CD14-positive monocyte (primary cell): ENCODE results near the gene MRPL34. TPM values are rescaled to one million over a fixed set of nuclear protein-coding genes. Genes with fewer than 3 reads are reported as not detected.

Source experiments
- DNase-seq, 3 donors: peaks; one replicate each; pipeline ENCODE4 v3.0.0-alpha.2; 2011 to 2022
- H2AFZ ChIP-seq: 2 replicates; pipeline ENCODE4 v1.6.0; 2012; ENCODE audit warnings: mild to moderate bottlenecking, low read depth, low read length, inconsistent platforms; ENCODE audit not compliant: insufficient read depth, poor library complexity, severe bottlenecking
- H3K27ac ChIP-seq, 2 donors: 1 replicate in 1 of 2; 2 replicates in 1 of 2; pipeline ENCODE4 v1.5.1; 2012 to 2013; ENCODE audit warnings: low read length in 2 of 2, control low read depth in 1 of 2, inconsistent platforms in 1 of 2, low read depth in 1 of 2, mild to moderate bottlenecking in 1 of 2
- H3K27me3 ChIP-seq, 2 donors: one replicate each; pipeline versions ENCODE4 v1.6.0 to v1.6.1; 2011 to 2013; ENCODE audit warnings: low read length in 2 of 2; ENCODE audit not compliant: control insufficient read depth in 2 of 2, insufficient read depth in 2 of 2
- H3K36me3 ChIP-seq, 2 donors: replicated peaks in 1 of 2; 1 replicate in 1 of 2; 2 replicates in 1 of 2; pipeline versions ENCODE4 v1.5.1 to v1.6.1; 2012 to 2013; ENCODE audit warnings: low read length in 2 of 2, control low read depth in 1 of 2, inconsistent platforms in 1 of 2, mild to moderate bottlenecking in 1 of 2; ENCODE audit not compliant: insufficient read depth in 2 of 2, control insufficient read depth in 1 of 2
- H3K4me1 ChIP-seq, 2 donors: 1 replicate in 1 of 2; 2 replicates in 1 of 2; pipeline versions ENCODE4 v1.5.1 to v1.6.1; 2012 to 2013; ENCODE audit warnings: low read length in 2 of 2, control low read depth in 1 of 2, inconsistent platforms in 1 of 2, mild to moderate bottlenecking in 1 of 2, moderate library complexity in 1 of 2; ENCODE audit not compliant: insufficient read depth in 2 of 2, control insufficient read depth in 1 of 2
- H3K4me2 ChIP-seq: replicated peaks from 2 replicates; pipeline ENCODE3; 2012; ENCODE audit warnings: low read length, moderate library complexity, mild to moderate bottlenecking; ENCODE audit not compliant: poor library complexity, severe bottlenecking; ENCODE audit errors: extremely low read depth
- H3K4me3 ChIP-seq, 3 experiments: fragments of 200-600 bp in 1 of 3; sonication (generic) in 1 of 3; replicated peaks in 1 of 3; 1 replicate in 2 of 3; 2 replicates in 1 of 3; pipeline ENCODE4 v1.5.1; 2011 to 2013; ENCODE audit warnings: low read length in 3 of 3, mild to moderate bottlenecking in 3 of 3, control low read depth in 2 of 3, low read depth in 2 of 3, inconsistent platforms in 1 of 3, moderate library complexity in 1 of 3
- H3K79me2 ChIP-seq: 2 replicates; pipeline ENCODE4 v1.6.0; 2012; ENCODE audit warnings: mild to moderate bottlenecking, control low read depth, inconsistent platforms, low read length, moderate library complexity; ENCODE audit not compliant: insufficient read depth
- H3K9ac ChIP-seq: 2 replicates; pipeline ENCODE4 v1.6.0; 2017; ENCODE audit warnings: low read length, mild to moderate bottlenecking; ENCODE audit not compliant: insufficient read depth, poor library complexity, severe bottlenecking
- H3K9me3 ChIP-seq, 2 donors: replicated peaks in 1 of 2; 1 replicate in 1 of 2; 2 replicates in 1 of 2; pipeline versions ENCODE4 v1.5.1 to v1.6.1; 2012 to 2013; ENCODE audit warnings: low read length in 2 of 2, control low read depth in 1 of 2; ENCODE audit not compliant: control insufficient read depth in 1 of 2, insufficient read depth in 1 of 2
- H4K20me1 ChIP-seq: 2 replicates; pipeline ENCODE4 v1.6.0; 2012; ENCODE audit warnings: mild to moderate bottlenecking, low read length, control low read depth, moderate library complexity; ENCODE audit not compliant: insufficient read depth
- H3K27ac Mint-ChIP-seq, 7 donors: one replicate each; pipeline ENCODE4 v1.8.0; 2020; ENCODE audit warnings: mild to moderate bottlenecking in 7 of 7, mixed read lengths in 7 of 7, moderate library complexity in 6 of 7, inconsistent platforms in 2 of 7
- H3K27me3 Mint-ChIP-seq, 3 donors: one replicate each; pipeline ENCODE4 v1.8.0; 2021 to 2022; ENCODE audit warnings: low read depth in 3 of 3, mild to moderate bottlenecking in 3 of 3, mixed read lengths in 3 of 3, moderate library complexity in 3 of 3, inconsistent platforms in 1 of 3
- H3K36me3 Mint-ChIP-seq, 2 donors: one replicate each; pipeline ENCODE4 v1.8.0; 2020; ENCODE audit warnings: mixed read lengths in 2 of 2, inconsistent platforms in 1 of 2, mild to moderate bottlenecking in 1 of 2
- H3K4me1 Mint-ChIP-seq: one replicate; pipeline ENCODE4 v1.8.0; 2020; ENCODE audit warnings: mild to moderate bottlenecking, mixed read lengths
- H3K4me3 Mint-ChIP-seq, 2 donors: one replicate each; pipeline ENCODE4 v1.8.0; 2020; ENCODE audit warnings: mild to moderate bottlenecking in 2 of 2, mixed read lengths in 2 of 2, moderate library complexity in 1 of 2
- H3K9me3 Mint-ChIP-seq, 7 donors: one replicate each; pipeline ENCODE4 v1.8.0; 2020 to 2022; ENCODE audit warnings: mixed read lengths in 7 of 7, mild to moderate bottlenecking in 6 of 7, moderate library complexity in 6 of 7, inconsistent platforms in 2 of 7
- WGBS: methylation state at CpG from one replicate; pipeline ENCODE4 v1.1.5; 2013; ENCODE audit warnings: missing lambda C conversion rate; ENCODE audit not compliant: insufficient coverage; 5-methylcytosine and 5-hydroxymethylcytosine counted together
- intact Hi-C, 2 donors: fragments of 100-400 bp; cut with micrococcal nuclease; formaldehyde crosslinking; loops; one replicate each; pipeline versions ENCODE4 v1.15.0 to v1.15.1; 2023
- polyA plus RNA-seq, 3 donors: library from polyadenylated mRNA; depleted of rRNA in 1 of 3; unstranded in 2 of 3; stranded (reverse) in 1 of 3; fragments of 300-500 nt in 2 of 3; fragments of >200 nt in 1 of 3; fragmentation: Illumina TruSeq in 2 of 3; gene quantifications; 1 replicate in 2 of 3; 2 replicates in 1 of 3; pipeline ENCODE4 v1.2.3, GENCODE V29; 2012 to 2021
- TF ChIP-seq, protein P1 (sequence below): fragments of 200-600 bp; IDR thresholded peaks from one replicate; pipeline ENCODE4 v1.8.0; 2022; ENCODE audit warnings: antibody characterized with exemption, mild to moderate bottlenecking

Gene MRPL34
- polyA plus RNA-seq, 3 donors: 13.2 to 208 (median 155) TPM

DNA sequence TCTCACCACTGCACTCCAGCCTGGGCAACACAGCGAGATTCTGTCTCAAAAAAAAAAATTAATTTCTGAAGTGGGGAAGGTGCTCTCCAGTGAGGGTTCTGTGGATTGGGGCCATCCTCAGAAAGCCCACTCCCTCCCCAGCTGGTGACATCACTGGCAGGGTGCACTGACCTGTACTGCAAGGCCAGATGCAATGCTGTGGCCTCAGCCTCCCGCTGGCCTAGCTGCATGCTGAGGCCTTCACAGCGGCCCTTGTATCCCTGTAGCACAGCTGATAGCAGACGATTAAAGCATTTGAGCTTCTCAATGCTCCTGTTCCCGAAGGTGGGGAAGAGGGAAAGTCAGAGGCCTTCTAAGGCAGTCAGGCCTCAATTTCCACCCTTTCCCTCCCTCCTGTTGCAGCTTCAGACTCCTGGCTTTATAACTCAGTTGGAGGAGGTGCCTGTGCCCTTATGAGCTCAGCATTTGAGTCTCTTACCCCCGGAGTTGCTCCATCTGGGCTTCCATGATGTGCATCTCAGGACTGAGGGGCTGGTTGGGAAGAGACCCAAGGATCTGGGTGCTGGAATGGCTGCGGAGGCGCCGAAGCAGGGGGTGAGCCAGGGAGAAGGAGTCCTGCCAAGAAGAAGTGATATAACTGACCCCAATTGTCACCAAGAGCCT, 46.4 kb upstream of the MRPL34 start:
- Histone ChIP-seq H3K9ac (no peak overlapping the region), H2AFZ (no peak overlapping the region), H3K4me1 (no peaks in the 10 kb centered on the region), H3K36me3 (no peaks in the 10 kb centered on the region), H3K9me3 (no peaks in the 10 kb centered on the region), H3K27ac (no peak overlapping the region), H4K20me1 (no peaks in the 10 kb centered on the region), H3K27me3 (no peaks in the 10 kb centered on the region), H3K79me2 (no peaks in the 10 kb centered on the region), H3K4me3 (no peak overlapping the region), H3K4me2 (no peak overlapping the region)
- intact Hi-C loops: loop anchor here in 1 of 2 donors (2.0 kb wide), 1 partner anchor 24 kb away; no protein-coding TSS in a partner anchor
- Mint-ChIP-seq H3K36me3 (no peaks in the 10 kb centered on the region), H3K4me1 (peaks cover 5% of the 10 kb centered on the region), H3K4me3 (no peak overlapping the region), H3K27ac (no peak overlapping the region), H3K27me3 (peaks cover 0 to 6% (median 2%) of the 10 kb centered on the region in 3 donors), H3K9me3 (peaks cover 0 to 2% (median 0%) of the 10 kb centered on the region in 7 donors)
- TF ChIP-seq, protein P1, sequence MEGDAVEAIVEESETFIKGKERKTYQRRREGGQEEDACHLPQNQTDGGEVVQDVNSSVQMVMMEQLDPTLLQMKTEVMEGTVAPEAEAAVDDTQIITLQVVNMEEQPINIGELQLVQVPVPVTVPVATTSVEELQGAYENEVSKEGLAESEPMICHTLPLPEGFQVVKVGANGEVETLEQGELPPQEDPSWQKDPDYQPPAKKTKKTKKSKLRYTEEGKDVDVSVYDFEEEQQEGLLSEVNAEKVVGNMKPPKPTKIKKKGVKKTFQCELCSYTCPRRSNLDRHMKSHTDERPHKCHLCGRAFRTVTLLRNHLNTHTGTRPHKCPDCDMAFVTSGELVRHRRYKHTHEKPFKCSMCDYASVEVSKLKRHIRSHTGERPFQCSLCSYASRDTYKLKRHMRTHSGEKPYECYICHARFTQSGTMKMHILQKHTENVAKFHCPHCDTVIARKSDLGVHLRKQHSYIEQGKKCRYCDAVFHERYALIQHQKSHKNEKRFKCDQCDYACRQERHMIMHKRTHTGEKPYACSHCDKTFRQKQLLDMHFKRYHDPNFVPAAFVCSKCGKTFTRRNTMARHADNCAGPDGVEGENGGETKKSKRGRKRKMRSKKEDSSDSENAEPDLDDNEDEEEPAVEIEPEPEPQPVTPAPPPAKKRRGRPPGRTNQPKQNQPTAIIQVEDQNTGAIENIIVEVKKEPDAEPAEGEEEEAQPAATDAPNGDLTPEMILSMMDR: no peak
- DNase-seq: no peak
- 100% methylated on average over 6 of the region's 9 CpGs for WGBS

DNA sequence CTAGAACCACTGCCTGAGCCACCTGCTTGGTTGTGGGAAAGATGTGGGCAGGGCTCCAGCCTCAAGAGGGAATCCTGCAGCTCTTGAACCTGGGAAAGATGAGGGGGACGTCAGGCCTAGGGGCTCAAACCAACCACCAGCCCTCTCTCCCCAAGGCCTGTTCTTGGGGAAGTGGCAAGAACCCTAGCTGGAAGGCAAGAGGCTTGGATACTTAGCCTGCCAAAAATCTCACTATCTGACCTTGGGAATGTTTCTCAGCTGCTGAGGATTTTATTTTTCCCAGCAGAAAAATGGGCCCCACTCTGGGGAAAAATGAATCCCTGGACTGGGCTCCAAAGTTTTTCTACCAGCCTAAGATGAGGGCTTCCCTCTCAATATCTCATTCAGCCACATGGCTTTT, 45.7 kb upstream of the MRPL34 start:
- Mint-ChIP-seq H3K4me1 (peaks cover 10% of the 10 kb centered on the region), H3K27ac (no peak overlapping the region), H3K4me3 (no peak overlapping the region), H3K27me3 (peaks cover 0 to 4% (median 2%) of the 10 kb centered on the region in 3 donors), H3K9me3 (peaks cover 0 to 2% (median 0%) of the 10 kb centered on the region in 7 donors), H3K36me3 (no peaks in the 10 kb centered on the region)
- Histone ChIP-seq H3K27me3 (no peaks in the 10 kb centered on the region), H4K20me1 (no peaks in the 10 kb centered on the region), H3K9ac (no peak overlapping the region), H3K36me3 (no peaks in the 10 kb centered on the region), H3K27ac (no peak overlapping the region), H3K4me2 (no peak overlapping the region), H3K4me3 (no peak overlapping the region), H3K79me2 (no peaks in the 10 kb centered on the region), H2AFZ (no peak overlapping the region), H3K9me3 (no peaks in the 10 kb centered on the region), H3K4me1 (no peaks in the 10 kb centered on the region)
- intact Hi-C loops: loop anchor here in 1 of 2 donors (2.0 to 10.0 kb wide), 2 partner anchors 23 to 595 kb away; partner anchors contain the start of gene RPL18A
- TF ChIP-seq, protein P1: no peak
- WGBS: no CpG with 5 or more reads among the region's 1 CpG
- no peak for DNase-seq
